ENCODE measurements around the gene OSBP2.
A peak's percentile ranks its signal among the peaks of the same experiment; 100 is the strongest.

Gene OSBP2

GRCh38 chr22:30816413-30816812, 121.7 kb downstream of the OSBP2 start:
- no peak for DNase-seq

GRCh38 chr22:30821381-30821780, 126.7 kb downstream of the OSBP2 start:
- no peak for DNase-seq

DNA sequence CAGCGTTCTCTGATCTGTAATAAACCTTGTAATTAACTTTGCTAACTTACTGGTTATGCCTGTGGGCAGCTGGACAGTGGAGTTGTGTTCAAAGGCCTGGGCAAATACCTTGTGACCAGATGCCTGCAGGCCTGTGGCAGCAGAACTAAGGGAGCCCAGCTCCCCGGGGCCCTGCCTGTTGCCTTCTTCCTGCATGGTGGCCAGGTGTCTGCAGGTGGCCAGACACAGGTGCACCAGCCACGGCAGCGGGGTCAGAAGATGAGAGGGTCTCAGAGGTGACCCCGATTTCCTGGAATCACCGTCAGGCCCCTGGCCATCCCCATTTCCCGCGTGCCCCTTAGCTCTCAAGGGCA, 127.2 kb downstream of the OSBP2 start:
- DNase-seq: no peak

DNA sequence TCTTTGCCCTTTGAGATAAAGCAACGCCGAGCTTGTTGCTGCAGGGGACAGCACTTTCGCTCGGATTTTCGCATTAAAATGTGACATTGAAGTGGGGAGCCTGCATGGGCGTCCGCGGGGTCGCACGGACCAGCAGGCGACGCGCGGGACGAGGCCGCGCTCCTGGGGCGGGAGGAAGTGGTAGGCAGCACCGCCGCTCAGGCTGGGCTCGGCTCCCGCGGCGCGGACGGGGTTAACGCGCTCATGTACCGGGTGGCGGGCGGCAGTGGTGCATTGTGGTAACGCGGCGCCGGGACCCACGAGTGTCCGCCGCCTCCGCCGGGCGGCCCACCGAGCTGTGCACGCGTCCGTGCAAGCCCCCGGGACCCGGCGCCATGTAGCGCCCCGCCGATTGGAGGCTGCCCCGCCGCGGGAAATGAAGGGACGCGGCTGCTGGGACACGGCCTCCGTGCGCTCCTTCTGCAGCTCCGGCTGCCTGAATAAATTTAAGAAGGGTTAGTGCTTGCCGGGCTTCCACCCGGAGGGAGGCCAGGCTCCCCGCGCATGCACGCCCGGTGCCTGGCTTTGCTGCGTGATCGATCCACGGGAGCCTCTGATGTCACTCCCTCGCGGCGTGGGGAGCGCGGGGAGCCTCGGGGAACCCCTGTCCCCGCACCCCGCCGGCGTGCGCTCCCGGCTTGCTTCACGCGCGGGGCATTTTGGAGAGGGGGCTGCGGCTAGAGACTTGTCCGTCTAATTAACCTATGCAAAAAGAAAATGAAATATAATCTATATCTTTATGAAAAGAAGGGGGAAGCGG, 127.7 kb downstream of the OSBP2 start:
- no peak for DNase-seq

GRCh38 chr22:30823015-30823370, 128.3 kb downstream of the OSBP2 start:
- no peak for DNase-seq

DNA sequence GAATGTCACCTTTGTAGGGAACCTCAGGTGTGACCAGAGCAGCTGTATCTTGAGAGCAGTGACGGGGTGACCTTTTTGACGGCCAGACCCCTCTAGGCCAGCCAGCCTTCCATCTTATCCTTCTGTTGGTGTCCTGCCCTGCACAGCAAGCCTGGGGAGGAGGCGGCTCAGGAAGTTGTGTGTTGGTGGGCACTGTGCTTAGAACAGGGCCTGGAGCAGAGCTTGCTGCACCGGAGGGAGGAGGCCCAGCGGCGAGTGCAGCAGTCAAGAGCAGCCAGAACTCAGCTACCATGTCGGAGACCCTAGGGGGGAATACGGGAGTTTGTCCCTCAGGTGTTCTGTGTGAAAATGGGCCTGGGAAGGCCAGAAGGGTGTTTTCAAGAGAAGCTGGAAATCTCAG, 129.4 kb downstream of the OSBP2 start:
- DNase-seq: no peak

DNA sequence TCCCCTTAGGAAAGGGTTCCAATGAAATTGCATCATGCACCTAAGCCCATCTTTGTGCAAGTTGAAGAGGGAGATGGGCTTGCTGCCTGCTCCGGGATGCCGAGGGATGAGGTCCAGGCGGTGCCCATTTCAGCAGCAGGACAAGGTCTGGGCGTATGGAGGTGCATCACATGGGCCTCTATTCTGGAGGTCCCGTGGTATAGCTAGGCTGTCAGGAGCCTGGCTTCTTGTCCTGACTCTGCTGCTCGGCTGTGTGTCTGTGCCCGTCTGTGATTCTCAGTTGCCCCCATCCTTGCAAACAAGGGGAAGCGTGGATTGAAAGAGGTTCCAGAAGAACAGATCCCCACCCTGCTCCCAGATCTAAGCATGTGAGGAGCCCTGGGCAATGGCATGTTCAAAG, 130.0 kb downstream of the OSBP2 start:
- no peak for DNase-seq

DNA sequence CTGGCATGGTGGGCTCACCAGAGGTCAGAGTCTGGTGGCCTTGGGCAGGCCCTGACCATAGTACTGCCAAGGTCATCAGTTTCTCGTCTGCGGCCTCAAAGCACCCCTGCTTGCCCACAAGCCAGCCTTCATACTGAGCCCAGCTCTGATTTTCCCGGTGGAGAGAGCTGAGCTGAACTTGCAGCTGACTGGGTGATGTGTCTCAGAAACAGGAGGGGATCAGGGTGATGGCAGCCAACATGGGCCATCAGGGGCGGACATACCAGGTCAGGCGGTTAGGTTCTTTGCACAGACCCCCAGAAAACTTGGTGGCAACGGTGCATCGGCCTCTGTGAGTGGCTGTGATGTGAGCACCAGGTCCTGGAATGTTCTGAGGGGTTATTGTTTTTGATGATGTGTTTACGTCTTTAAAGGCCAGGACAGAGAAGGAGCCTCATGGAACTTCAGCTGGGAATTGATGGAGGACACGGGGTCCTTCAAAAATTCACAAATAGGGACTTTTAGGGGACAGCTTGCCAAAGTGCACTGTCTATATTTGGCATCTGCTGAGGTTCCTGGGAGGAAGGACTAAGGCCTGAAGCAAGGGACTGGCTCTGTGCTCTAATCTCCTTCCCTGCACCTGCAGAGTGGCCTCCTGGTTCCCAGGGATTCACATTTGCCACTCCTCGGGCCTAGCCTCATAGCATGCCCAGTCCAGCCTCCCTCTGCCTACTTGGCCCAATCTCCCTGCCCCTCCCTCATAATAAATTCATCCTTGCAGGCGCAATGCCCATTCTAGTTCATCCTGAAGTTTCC, 131.2 kb downstream of the OSBP2 start:
- no peak for DNase-seq

GRCh38 chr22:30826670-30827355, 132.1 kb downstream of the OSBP2 start:
- DNase-seq: peak; percentile 56

DNA sequence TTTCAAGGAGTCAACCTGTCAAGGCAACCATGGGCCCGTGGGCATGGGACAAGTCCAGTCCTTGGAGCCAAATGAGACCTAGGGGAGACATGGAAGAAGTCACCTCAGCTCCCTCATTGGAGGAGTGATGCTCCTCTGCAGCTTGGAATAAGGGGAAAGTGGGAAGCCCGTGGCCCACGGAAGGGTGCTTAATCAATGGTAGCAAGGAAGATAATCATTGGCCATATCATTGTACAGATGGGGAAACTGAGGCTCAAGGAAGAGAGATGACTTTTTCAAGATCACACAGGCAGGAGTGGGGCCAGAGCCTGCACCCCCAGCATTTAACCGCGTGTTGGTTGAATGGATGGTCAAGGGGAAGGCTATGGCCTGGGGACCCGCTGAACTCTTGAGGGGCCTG, 133.0 kb downstream of the OSBP2 start:
- no peak for DNase-seq

DNA sequence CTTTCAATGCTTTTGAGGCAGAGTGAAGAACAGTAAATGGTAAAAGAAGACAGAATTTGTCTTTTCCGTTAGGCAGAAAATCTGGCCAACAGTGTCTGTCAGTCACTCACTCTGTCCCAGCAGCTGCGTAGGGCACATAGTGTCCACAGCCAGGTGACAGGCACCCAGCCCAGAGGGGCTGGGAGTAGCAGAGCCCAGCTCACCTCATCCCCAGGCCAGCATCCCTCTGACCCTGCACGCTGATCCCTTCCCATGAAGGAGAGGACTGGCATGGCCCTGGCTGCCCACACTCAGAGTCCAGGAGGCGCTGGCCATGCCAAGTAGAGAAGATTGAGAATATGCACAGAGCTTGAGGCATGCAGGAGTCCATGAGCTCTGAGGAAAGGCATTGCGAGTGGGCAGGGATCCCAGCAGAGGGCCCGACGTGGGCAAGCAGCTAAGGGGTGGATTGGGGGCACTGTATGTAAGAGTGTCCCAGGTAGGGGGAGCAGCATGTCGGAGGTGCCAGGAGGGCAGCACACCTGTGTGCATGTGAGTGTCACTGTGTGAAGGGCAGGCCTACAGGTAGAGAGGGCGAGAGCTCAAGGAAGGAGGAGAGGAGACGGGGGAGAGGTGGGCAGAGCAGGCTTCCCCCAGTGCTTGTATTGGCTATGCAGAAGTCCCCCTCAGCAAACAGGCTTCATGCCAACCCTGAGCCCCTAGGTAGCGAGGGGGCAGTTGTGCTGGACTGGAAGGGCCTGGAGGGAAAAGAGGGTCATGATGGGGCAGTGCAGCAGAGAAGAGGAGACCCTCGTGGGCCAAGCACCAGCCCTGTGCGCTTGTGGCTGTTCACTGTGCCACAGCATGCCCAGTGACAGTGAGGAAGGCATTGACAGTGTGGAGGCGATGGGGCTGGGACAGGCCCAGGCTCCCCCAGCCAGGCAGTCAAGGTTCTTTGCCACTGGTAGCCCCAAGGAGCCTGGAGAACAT, 133.8 kb downstream of the OSBP2 start:
- no peak for DNase-seq

- DNase-seq: no peak
Observed at GRCh38 chr22:30829901-30830550, 135.4 kb downstream of the OSBP2 start.

GRCh38 chr22:30830907-30831306, 136.2 kb downstream of the OSBP2 start:
- DNase-seq: no peak

GRCh38 chr22:30832407-30832987, 137.8 kb downstream of the OSBP2 start:
- no peak for DNase-seq

- no peak for DNase-seq
Observed at GRCh38 chr22:30833322-30833721, 138.6 kb downstream of the OSBP2 start.

- no peak for DNase-seq
Observed at GRCh38 chr22:30837531-30837930, 142.9 kb downstream of the OSBP2 start.

GRCh38 chr22:30838111-30838510, 143.4 kb downstream of the OSBP2 start:
- no peak for DNase-seq

DNA sequence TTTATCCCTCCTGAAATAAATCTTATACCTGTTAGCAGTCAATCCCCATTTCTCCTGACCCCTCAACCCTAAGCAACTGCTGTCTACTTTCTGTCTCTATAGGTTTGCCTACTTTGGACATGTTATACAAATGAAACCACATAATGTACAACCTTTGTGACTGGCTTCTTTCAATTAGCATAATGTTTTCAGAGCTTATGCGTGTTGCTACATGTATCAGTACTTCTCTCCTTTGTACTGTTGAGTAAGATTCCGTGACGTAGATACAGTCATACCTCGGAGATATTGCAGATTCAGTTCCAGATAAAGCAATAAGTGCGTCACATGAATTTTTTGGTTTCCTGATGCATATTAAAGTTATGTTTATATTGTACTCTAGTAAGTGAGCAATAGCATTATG, 146.6 kb downstream of the OSBP2 start:
- DNase-seq: no peak

- DNase-seq: no peak
Observed at GRCh38 chr22:30843245-30843644, 148.6 kb downstream of the OSBP2 start.

- no peak for DNase-seq
Observed at GRCh38 chr22:30847583-30847982, 152.9 kb downstream of the OSBP2 start.

DNA sequence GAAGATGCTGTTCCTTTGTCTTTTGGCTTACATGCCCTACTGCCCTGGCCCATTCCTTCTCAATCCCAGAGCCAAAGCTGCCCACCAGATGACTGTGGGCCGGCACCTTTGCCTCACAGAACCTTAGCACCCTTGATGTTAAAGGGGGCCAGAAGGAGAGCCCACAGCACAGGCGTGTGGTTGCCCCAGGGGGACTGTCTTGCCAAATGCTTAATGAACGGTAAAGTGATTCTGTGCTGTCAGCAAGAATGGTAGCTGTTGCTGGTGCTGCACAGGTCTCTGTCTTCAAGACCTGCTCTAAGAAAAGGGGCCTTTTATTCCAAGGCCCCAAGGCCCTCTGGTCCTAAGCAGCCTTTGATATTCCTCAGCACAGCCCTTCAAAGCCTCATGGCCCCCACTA, 160.6 kb downstream of the OSBP2 start:
- DNase-seq: no peak

All from stimulated activated CD8-positive, alpha-beta memory T cell treated with anti-CD3 and anti-CD28 coated beads, Interleukin-4, amount 100 ng/mL, for 48 hours (primary cell).